Measurements from ENCODE around the gene CHKA.

GRCh38 chr11:68082481-68082880 is 38.7 kb downstream of the CHKA start:
- TF ChIP-seq RAD21 (IDR thresholded peaks at IDR 0.05; ENCODE audit: low read depth), result no peak
- no peak for TF ChIP-seq EP300 (IDR thresholded peaks at IDR 0.05; ENCODE audit: borderline replicate concordance)
- TF ChIP-seq YY1 (IDR thresholded peaks at IDR 0.05; ENCODE audit: low read depth), result no peak
- no peak for TF ChIP-seq CEBPB (IDR thresholded peaks at IDR 0.05)
- TF ChIP-seq FOXM1 (IDR thresholded peaks at IDR 0.05; ENCODE audit: borderline replicate concordance, low read depth), result no peak
- TF ChIP-seq TAF1 (IDR thresholded peaks at IDR 0.05; ENCODE audit: low read depth), result no peak
- TF ChIP-seq MAX (IDR thresholded peaks at IDR 0.05), result no peak
- no peak for TF ChIP-seq EGR1 (IDR thresholded peaks at IDR 0.05)
- TF ChIP-seq ZBTB7A (IDR thresholded peaks at IDR 0.05; ENCODE audit: low read depth), result no peak
- no peak for TF ChIP-seq USF1 (IDR thresholded peaks at IDR 0.05)
- TF ChIP-seq REST (IDR thresholded peaks at IDR 0.05; ENCODE audit: low read depth), result no peak
- no peak for TF ChIP-seq TCF12 (IDR thresholded peaks at IDR 0.05; ENCODE audit: low read depth)
- TF ChIP-seq CREB1 (IDR thresholded peaks at IDR 0.05; ENCODE audit: low read depth), result no peak
